GM12865 (cell line): ENCODE measurements around the gene PCNX2.

Experiments used
- DNase-seq: peaks from one replicate; pipeline ENCODE4 v3.0.0; 2010; ENCODE audit warnings: low read depth
- H3K4me3 ChIP-seq: 2 replicates; pipeline ENCODE4 v1.5.1; 2011; ENCODE audit warnings: mild to moderate bottlenecking, low read depth, low read length, control low read depth
- CTCF ChIP-seq: IDR thresholded peaks from 2 replicates; pipeline ENCODE4 v1.5.1; 2011; ENCODE audit warnings: low read length, control low read depth, low read depth, inconsistent platforms; ENCODE audit not compliant: insufficient read depth; ENCODE audit errors: missing control alignments

The PCNX2 gene

GRCh38 chr1:233299450-233299849 lies 3.9 kb upstream of the PCNX2 start:
- no peak overlapping the region for H3K4me3 ChIP-seq
- no peak for DNase-seq
- TF ChIP-seq CTCF, result no peak

GRCh38 chr1:233295975-233296322 lies 424 bp upstream of the PCNX2 start:
- H3K4me3 ChIP-seq, result peak overlapping the region; percentile 74
- TF ChIP-seq CTCF, result no peak

GRCh38 chr1:233294913-233295236 lies 650 bp downstream of the PCNX2 start:
- peak; percentile 40 for DNase-seq
- TF ChIP-seq CTCF, result no peak
- H3K4me3 ChIP-seq, result peak overlapping the region; percentile 74

More at GRCh38 chr1:233295975-233296322, 424 bp upstream of the PCNX2 start:
- DNase-seq, result no peak

GRCh38 chr1:233293556-233294446 lies 1.7 kb downstream of the PCNX2 start:
- no peak for DNase-seq
- TF ChIP-seq CTCF, result no peak
- no peak overlapping the region for H3K4me3 ChIP-seq

- DNase-seq, result no peak
- no peak overlapping the region for H3K4me3 ChIP-seq
- TF ChIP-seq CTCF, result no peak
Observed at GRCh38 chr1:233290396-233291034, 5.0 kb downstream of the PCNX2 start.

- no peak for TF ChIP-seq CTCF
- no peak overlapping the region for H3K4me3 ChIP-seq
- DNase-seq, result no peak
Observed at GRCh38 chr1:233289676-233290075, 5.8 kb downstream of the PCNX2 start.
